ENCODE results near the gene TES. TPM values are rescaled to one million over a fixed set of nuclear protein-coding genes. Genes with fewer than 3 reads are reported as not detected.

TES gene
- total and polyA plus RNA-seq, 2 of the 13 experiments (the other 11 are each of a cell fraction or from before 2014, with no cell fraction given): 21.6 to 23.0 TPM

DNA sequence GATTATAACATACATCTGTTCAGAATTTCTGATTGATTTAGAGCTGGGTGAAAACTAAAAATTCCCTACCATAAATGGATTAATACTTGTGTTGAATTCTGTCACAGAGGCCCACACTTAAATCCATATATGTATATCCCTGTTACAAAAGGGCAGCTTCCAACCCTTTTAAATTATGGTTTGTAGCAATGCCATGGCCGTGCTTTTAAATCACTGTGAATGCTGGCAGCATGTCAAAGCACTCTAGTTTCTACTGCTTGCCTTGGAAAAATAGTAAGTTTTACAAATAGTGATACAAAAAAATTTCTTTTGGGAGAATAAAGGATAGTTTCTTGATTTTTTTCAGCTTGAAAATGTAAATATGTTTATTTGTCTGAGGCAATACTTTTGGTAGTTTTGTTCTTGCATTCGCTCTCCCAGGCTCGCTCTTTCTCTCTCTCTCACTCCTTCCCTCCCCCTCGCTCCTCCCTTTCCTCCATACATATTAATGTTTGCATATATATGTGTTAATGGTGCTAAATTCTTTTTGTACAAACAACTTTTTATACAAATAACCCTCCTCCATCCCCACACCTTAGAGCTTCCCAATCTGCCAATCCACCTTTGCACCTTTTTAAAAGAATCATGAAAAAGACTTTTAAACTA is 29.8 kb downstream of the TES start:
- 0 out of 5 replicates have a peak, but pooled peaks cover 0 to 2% of the 10 kb centered on the region in 2 experiments for H3K36me3 ChIP-seq (replicated peaks in 1 of 2; ENCODE audit: control insufficient read depth in 1 of 2, insufficient read depth in 2 of 2, low read length in 2 of 2)
- H3K27ac ChIP-seq (ENCODE audit: extremely low read length, insufficient read depth, low read length): peak overlapping the region; percentile 37
- peak overlapping the region; percentile 44 for H3K4me2 ChIP-seq (ENCODE audit: low read depth, low read length)
- FAIRE-seq (no peak), DNase-seq (ENCODE audit: low spot score) (no peak), ATAC-seq (no peak)
- no peaks in the 10 kb centered on the region for H3K27me3 ChIP-seq (ENCODE audit: control insufficient read depth in 1 of 2, insufficient read depth in 2 of 2, low read length in 2 of 2)
- H3K4me3 ChIP-seq (replicated peaks in 1 of 3; ENCODE audit: insufficient read depth in 1 of 3, low read depth in 2 of 3, low read length in 3 of 3): no peak overlapping the region
- no peak overlapping the region for H3K9ac ChIP-seq (ENCODE audit: insufficient read depth, low read depth, low read length)
- no peaks in the 10 kb centered on the region for H3K79me2 ChIP-seq (ENCODE audit: insufficient read depth, low read length)
- intact Hi-C loops (cut with micrococcal nuclease; ENCODE audit: unreplicated experiment): no loop called here
- WGBS (ENCODE audit: low lambda C conversion rate): 61% methylated on average over 4 of the region's 4 CpGs
- CTCF ChIA-PET (ENCODE audit: low intra/inter-chr PET ratio, low total read pairs): no interaction called here
- no peak for TF ChIP-seq TBX2 (CRISPR knock-in tag; IDR thresholded peaks at IDR 0.05; ENCODE audit: borderline replicate concordance)
- TF ChIP-seq JUND (CRISPR knock-in tag; IDR thresholded peaks at IDR 0.05): no peak
- TF ChIP-seq THAP9 (CRISPR knock-in tag; IDR thresholded peaks at IDR 0.05; ENCODE audit: borderline replicate concordance): no peak
- TF ChIP-seq, protein P1, sequence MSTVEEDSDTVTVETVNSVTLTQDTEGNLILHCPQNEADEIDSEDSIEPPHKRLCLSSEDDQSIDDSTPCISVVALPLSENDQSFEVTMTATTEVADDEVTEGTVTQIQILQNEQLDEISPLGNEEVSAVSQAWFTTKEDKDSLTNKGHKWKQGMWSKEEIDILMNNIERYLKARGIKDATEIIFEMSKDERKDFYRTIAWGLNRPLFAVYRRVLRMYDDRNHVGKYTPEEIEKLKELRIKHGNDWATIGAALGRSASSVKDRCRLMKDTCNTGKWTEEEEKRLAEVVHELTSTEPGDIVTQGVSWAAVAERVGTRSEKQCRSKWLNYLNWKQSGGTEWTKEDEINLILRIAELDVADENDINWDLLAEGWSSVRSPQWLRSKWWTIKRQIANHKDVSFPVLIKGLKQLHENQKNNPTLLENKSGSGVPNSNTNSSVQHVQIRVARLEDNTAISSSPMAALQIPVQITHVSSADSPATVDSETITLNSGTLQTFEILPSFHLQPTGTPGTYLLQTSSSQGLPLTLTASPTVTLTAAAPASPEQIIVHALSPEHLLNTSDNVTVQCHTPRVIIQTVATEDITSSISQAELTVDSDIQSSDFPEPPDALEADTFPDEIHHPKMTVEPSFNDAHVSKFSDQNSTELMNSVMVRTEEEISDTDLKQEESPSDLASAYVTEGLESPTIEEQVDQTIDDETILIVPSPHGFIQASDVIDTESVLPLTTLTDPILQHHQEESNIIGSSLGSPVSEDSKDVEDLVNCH (CRISPR knock-in tag; IDR thresholded peaks at IDR 0.05): no peak
- no peak for TF ChIP-seq MTA1 (CRISPR knock-in tag; IDR thresholded peaks at IDR 0.05; ENCODE audit: borderline replicate concordance)
- no peak for TF ChIP-seq BORCS8-MEF2B (CRISPR knock-in tag; IDR thresholded peaks at IDR 0.05)
- no peak for TF ChIP-seq ATF1 (CRISPR knock-in tag; IDR thresholded peaks at IDR 0.05)
- TF ChIP-seq, protein P2, sequence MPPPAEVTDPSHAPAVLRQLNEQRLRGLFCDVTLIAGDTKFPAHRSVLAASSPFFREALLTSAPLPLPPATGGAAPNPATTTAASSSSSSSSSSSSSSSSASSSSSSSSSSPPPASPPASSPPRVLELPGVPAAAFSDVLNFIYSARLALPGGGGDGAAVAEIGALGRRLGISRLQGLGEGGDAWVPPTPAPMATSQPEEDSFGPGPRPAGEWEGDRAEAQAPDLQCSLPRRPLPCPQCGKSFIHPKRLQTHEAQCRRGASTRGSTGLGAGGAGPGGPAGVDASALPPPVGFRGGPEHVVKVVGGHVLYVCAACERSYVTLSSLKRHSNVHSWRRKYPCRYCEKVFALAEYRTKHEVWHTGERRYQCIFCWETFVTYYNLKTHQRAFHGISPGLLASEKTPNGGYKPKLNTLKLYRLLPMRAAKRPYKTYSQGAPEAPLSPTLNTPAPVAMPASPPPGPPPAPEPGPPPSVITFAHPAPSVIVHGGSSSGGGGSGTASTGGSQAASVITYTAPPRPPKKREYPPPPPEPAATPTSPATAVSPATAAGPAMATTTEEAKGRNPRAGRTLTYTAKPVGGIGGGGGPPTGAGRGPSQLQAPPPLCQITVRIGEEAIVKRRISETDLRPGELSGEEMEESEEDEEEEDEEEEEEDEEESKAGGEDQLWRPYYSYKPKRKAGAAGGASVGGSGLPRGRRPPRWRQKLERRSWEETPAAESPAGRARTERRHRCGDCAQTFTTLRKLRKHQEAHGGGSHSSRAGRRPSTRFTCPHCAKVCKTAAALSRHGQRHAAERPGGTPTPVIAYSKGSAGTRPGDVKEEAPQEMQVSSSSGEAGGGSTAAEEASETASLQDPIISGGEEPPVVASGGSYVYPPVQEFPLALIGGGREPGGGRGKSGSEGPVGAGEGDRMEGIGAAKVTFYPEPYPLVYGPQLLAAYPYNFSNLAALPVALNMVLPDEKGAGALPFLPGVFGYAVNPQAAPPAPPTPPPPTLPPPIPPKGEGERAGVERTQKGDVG (CRISPR knock-in tag; IDR thresholded peaks at IDR 0.05; ENCODE audit: borderline replicate concordance): no peak
- POLR2A ChIA-PET: interaction anchor here (1.7 kb wide), 1 partner anchor 29 kb away, joined by 6 read pairs; the partner anchor contains the start of gene TES
- BruUV-seq (replicated peaks): no TSS peak
- H3K9me3 ChIP-seq (ENCODE audit: low read length): peaks cover 11% of the 10 kb centered on the region
- in situ Hi-C loops (cut with HindIII; ENCODE audit: extremely low pct_ligation_motif_present, low pct_unique_long_range_greater_than_20kb): no loop called here
- H3K4me1 ChIP-seq (ENCODE audit: insufficient read depth, low read length): peaks cover 22% of the 10 kb centered on the region
- no peak overlapping the region for H2AFZ ChIP-seq (ENCODE audit: low read length)
- no peaks in the 10 kb centered on the region for H4K20me1 ChIP-seq (ENCODE audit: insufficient read depth, low read length)

All from HepG2 (cell line).